IMR-90 (cell line): ENCODE measurements around the gene RIMKLA.

Source experiments
- CEBPB ChIP-seq: IDR thresholded peaks from 2 replicates; pipeline ENCODE4 v1.6.1; 2012; ENCODE audit warnings: low read depth, low read length, improper control_type of control experiment
- CTCF ChIP-seq: conservative IDR thresholded peaks from 2 replicates; pipeline ENCODE4 v1.5.1; 2012; ENCODE audit warnings: mild to moderate bottlenecking, low read depth, low read length, improper control_type of control experiment
- MAFK ChIP-seq: IDR thresholded peaks from 2 replicates; pipeline ENCODE4 v1.6.1; 2012; ENCODE audit warnings: low read depth, low read length, improper control_type of control experiment
- MAZ ChIP-seq: IDR thresholded peaks from 2 replicates; pipeline ENCODE4 v1.6.1; 2012; ENCODE audit warnings: low read depth, mild to moderate bottlenecking, low read length, improper control_type of control experiment, moderate library complexity, borderline replicate concordance
- POLR2A ChIP-seq: IDR thresholded peaks from 2 replicates; pipeline ENCODE4 v1.6.1; 2012; ENCODE audit warnings: mild to moderate bottlenecking, low read depth, low read length
- RAD21 ChIP-seq: IDR thresholded peaks from 2 replicates; pipeline ENCODE4 v1.6.1; 2012; ENCODE audit warnings: low read length, improper control_type of control experiment
- RCOR1 ChIP-seq: IDR thresholded peaks from 2 replicates; pipeline ENCODE4 v1.6.1; 2012; ENCODE audit warnings: mild to moderate bottlenecking, low read length, improper control_type of control experiment; ENCODE audit not compliant: insufficient replicate concordance
- RFX5 ChIP-seq: IDR thresholded peaks from 2 replicates; pipeline ENCODE4 v1.8.0; 2012; ENCODE audit warnings: low read depth, mild to moderate bottlenecking, low read length, moderate library complexity
- SMC3 ChIP-seq: fragments of 150-350 bp; IDR thresholded peaks from 2 replicates; pipeline ENCODE4 v1.6.1; 2016; ENCODE audit warnings: low read depth, mild to moderate bottlenecking, antibody characterized with exemption, low read length, moderate library complexity
- USF2 ChIP-seq: fragments of 150-350 bp; IDR thresholded peaks from 2 replicates; pipeline ENCODE4 v1.6.1; 2017; ENCODE audit warnings: mild to moderate bottlenecking, antibody characterized with exemption, low read length, low read depth

- TF ChIP-seq CTCF (no peak), RFX5 (no peak), MAFK (no peak), MAZ (no peak), RAD21 (no peak), POLR2A (no peak), USF2 (no peak), SMC3 (no peak), CEBPB (no peak), RCOR1 (no peak)
Observed at GRCh38 chr1:42403880-42404400, 23.3 kb downstream of the RIMKLA start.
